ENCODE measurements around the gene ZFP64.
"Not testable (repeated sequence)": the region's sequence is repeated elsewhere in the genome, so short reads cannot be mapped to it uniquely, and the experiment has no call there.

Gene ZFP64

GRCh38 chr20:52143277-52143676 is 48.3 kb downstream of the ZFP64 start:
- no peaks in the 10 kb centered on the region for H3K36me3 ChIP-seq (ENCODE audit: control insufficient read depth, low read length)
- TF ChIP-seq EZH2phosphoT487 (IDR thresholded peaks at IDR 0.05; ENCODE audit: borderline replicate concordance, low read length): no peak
- TF ChIP-seq CTCF (IDR thresholded peaks at IDR 0.05; ENCODE audit: low read depth, low read length, poor library complexity, severe bottlenecking): no peak
- H3K4me3 ChIP-seq (ENCODE audit: low read length): no peak overlapping the region
- H3K4me2 ChIP-seq (ENCODE audit: low read length): no peak overlapping the region
- no peaks in the 10 kb centered on the region for H3K9me2 ChIP-seq (replicated peaks; ENCODE audit: control insufficient read depth, low read length)
- no peaks in the 10 kb centered on the region for H3K27me3 ChIP-seq (ENCODE audit: control insufficient read depth, low read length)
- no peaks in the 10 kb centered on the region for H4K20me1 ChIP-seq (ENCODE audit: control insufficient read depth, insufficient read depth, low read depth, low read length)
- no peak overlapping the region for H3K27ac ChIP-seq (ENCODE audit: low read depth, low read length)
- no peaks in the 10 kb centered on the region for H3F3A ChIP-seq (ENCODE audit: control insufficient read depth, insufficient read depth)
- H3K9me3 ChIP-seq (ENCODE audit: control insufficient read depth, insufficient read depth, low read length): no peaks in the 10 kb centered on the region
- H3K4me1 ChIP-seq (ENCODE audit: control insufficient read depth, low read length): no peaks in the 10 kb centered on the region
- H3K79me2 ChIP-seq (ENCODE audit: control insufficient read depth, low read length): no peaks in the 10 kb centered on the region

GRCh38 chr20:52142757-52143156 is 48.8 kb downstream of the ZFP64 start:
- Histone ChIP-seq H3F3A (ENCODE audit: control insufficient read depth, insufficient read depth) (no peaks in the 10 kb centered on the region), H3K27me3 (ENCODE audit: control insufficient read depth, low read length) (no peaks in the 10 kb centered on the region), H3K9me2 (replicated peaks; ENCODE audit: control insufficient read depth, low read length) (no peaks in the 10 kb centered on the region), H3K27ac (ENCODE audit: low read depth, low read length) (no peak overlapping the region), H3K36me3 (ENCODE audit: control insufficient read depth, low read length) (no peaks in the 10 kb centered on the region), H3K4me1 (ENCODE audit: control insufficient read depth, low read length) (no peaks in the 10 kb centered on the region), H3K4me3 (ENCODE audit: low read length) (no peak overlapping the region), H3K9me3 (ENCODE audit: control insufficient read depth, insufficient read depth, low read length) (no peaks in the 10 kb centered on the region), H3K79me2 (ENCODE audit: control insufficient read depth, low read length) (no peaks in the 10 kb centered on the region), H4K20me1 (ENCODE audit: control insufficient read depth, insufficient read depth, low read depth, low read length) (no peaks in the 10 kb centered on the region), H3K4me2 (ENCODE audit: low read length) (no peak overlapping the region)
- TF ChIP-seq EZH2phosphoT487 (IDR thresholded peaks at IDR 0.05; ENCODE audit: borderline replicate concordance, low read length): no peak
- TF ChIP-seq CTCF (IDR thresholded peaks at IDR 0.05; ENCODE audit: low read depth, low read length, poor library complexity, severe bottlenecking): no peak

- no peak overlapping the region for H3K4me2 ChIP-seq (ENCODE audit: low read length)
- no peaks in the 10 kb centered on the region for H3K36me3 ChIP-seq (ENCODE audit: control insufficient read depth, low read length)
- no peaks in the 10 kb centered on the region for H3K27me3 ChIP-seq (ENCODE audit: control insufficient read depth, low read length)
- H3K27ac ChIP-seq (ENCODE audit: low read depth, low read length): no peak overlapping the region
- H3K79me2 ChIP-seq (ENCODE audit: control insufficient read depth, low read length): no peaks in the 10 kb centered on the region
- H3K4me1 ChIP-seq (ENCODE audit: control insufficient read depth, low read length): no peaks in the 10 kb centered on the region
- H4K20me1 ChIP-seq (ENCODE audit: control insufficient read depth, insufficient read depth, low read depth, low read length): no peaks in the 10 kb centered on the region
- H3F3A ChIP-seq (ENCODE audit: control insufficient read depth, insufficient read depth): no peaks in the 10 kb centered on the region
- no peaks in the 10 kb centered on the region for H3K9me2 ChIP-seq (replicated peaks; ENCODE audit: control insufficient read depth, low read length)
- H3K4me3 ChIP-seq (ENCODE audit: low read length): no peak overlapping the region
- no peaks in the 10 kb centered on the region for H3K9me3 ChIP-seq (ENCODE audit: control insufficient read depth, insufficient read depth, low read length)
- no peak for TF ChIP-seq EZH2phosphoT487 (IDR thresholded peaks at IDR 0.05; ENCODE audit: borderline replicate concordance, low read length)
- no peak for TF ChIP-seq CTCF (IDR thresholded peaks at IDR 0.05; ENCODE audit: low read depth, low read length, poor library complexity, severe bottlenecking)
These were observed 51.6 kb downstream of the ZFP64 start for GRCh38 chr20:52139986-52140385.

- H3K9me3 ChIP-seq (ENCODE audit: control insufficient read depth, insufficient read depth, low read length): no peaks in the 10 kb centered on the region
- H3K4me3 ChIP-seq (ENCODE audit: low read length): no peak overlapping the region
- no peaks in the 10 kb centered on the region for H3K27me3 ChIP-seq (ENCODE audit: control insufficient read depth, low read length)
- H4K20me1 ChIP-seq (ENCODE audit: control insufficient read depth, insufficient read depth, low read depth, low read length): no peaks in the 10 kb centered on the region
- H3K79me2 ChIP-seq (ENCODE audit: control insufficient read depth, low read length): no peaks in the 10 kb centered on the region
- H3K4me2 ChIP-seq (ENCODE audit: low read length): no peak overlapping the region
- H3K4me1 ChIP-seq (ENCODE audit: control insufficient read depth, low read length): no peaks in the 10 kb centered on the region
- TF ChIP-seq CTCF (IDR thresholded peaks at IDR 0.05; ENCODE audit: low read depth, low read length, poor library complexity, severe bottlenecking) (no peak), EZH2phosphoT487 (IDR thresholded peaks at IDR 0.05; ENCODE audit: borderline replicate concordance, low read length) (no peak)
- H3K36me3 ChIP-seq (ENCODE audit: control insufficient read depth, low read length): no peaks in the 10 kb centered on the region
- H3K9me2 ChIP-seq (replicated peaks; ENCODE audit: control insufficient read depth, low read length): no peaks in the 10 kb centered on the region
- no peaks in the 10 kb centered on the region for H3F3A ChIP-seq (ENCODE audit: control insufficient read depth, insufficient read depth)
- no peak overlapping the region for H3K27ac ChIP-seq (ENCODE audit: low read depth, low read length)
These were observed 53.7 kb downstream of the ZFP64 start for GRCh38 chr20:52137850-52138249.

- H3K4me2 ChIP-seq (ENCODE audit: low read length); H3K79me2 ChIP-seq (ENCODE audit: control insufficient read depth, low read length); H3K36me3 ChIP-seq (ENCODE audit: control insufficient read depth, low read length); H3K4me3 ChIP-seq (ENCODE audit: low read length); H3K4me1 ChIP-seq (ENCODE audit: control insufficient read depth, low read length); H3K9me2 ChIP-seq (replicated peaks; ENCODE audit: control insufficient read depth, low read length); H3K9me3 ChIP-seq (ENCODE audit: control insufficient read depth, insufficient read depth, low read length); H3F3A ChIP-seq (ENCODE audit: control insufficient read depth, insufficient read depth); H4K20me1 ChIP-seq (ENCODE audit: control insufficient read depth, insufficient read depth, low read depth, low read length); H3K27ac ChIP-seq (ENCODE audit: low read depth, low read length); H3K27me3 ChIP-seq (ENCODE audit: control insufficient read depth, low read length): not testable (repeated sequence)
These were observed 57.9 kb downstream of the ZFP64 start for GRCh38 chr20:52133714-52134113.
